HG03135 (cell line): Measurements from ENCODE around the gene PSMD1.

Experiments
- ATAC-seq: cut with Tn5 transposase; IDR thresholded peaks from one replicate; pipeline ENCODE4 v1.9.1; 2021; ENCODE audit warnings: mild to moderate bottlenecking, moderate library complexity; ENCODE audit not compliant: unreplicated experiment

Gene PSMD1

GRCh38 chr2:231199219-231199618 is 142.6 kb downstream of the PSMD1 start:
- no peak for ATAC-seq

DNA sequence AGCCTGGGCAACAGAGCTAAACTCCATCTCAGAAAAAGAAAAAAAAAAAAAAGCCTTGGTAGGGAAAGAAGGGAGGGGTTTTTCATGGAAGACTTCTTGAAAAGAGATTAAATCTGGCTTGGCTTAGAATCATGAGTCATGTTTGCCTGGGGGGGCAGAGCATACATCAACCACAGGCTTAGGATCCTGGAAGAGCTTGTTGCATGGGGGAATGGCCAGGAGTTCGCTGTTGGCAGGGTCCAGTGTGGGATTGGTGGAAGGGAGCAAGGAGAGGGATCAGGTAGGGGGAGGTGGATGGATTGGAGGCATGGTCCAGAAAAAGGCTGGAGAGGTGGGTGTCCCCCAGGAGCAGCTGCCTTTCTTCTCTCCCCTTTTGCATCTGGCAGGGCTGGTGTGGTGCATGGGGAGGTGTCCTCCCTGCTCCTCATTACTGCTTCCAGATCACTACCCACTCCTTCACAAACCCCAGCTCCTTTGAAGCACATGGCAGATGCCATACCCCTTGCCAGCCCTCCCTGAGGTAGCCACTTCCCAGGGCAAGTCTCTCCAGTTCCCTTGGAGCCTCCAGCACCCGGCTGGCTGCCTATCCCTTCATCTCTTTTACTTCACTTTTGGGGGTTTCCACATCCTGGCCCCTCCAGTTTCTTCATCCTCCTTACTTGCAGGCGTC is 144.3 kb downstream of the PSMD1 start:
- no peak for ATAC-seq

DNA sequence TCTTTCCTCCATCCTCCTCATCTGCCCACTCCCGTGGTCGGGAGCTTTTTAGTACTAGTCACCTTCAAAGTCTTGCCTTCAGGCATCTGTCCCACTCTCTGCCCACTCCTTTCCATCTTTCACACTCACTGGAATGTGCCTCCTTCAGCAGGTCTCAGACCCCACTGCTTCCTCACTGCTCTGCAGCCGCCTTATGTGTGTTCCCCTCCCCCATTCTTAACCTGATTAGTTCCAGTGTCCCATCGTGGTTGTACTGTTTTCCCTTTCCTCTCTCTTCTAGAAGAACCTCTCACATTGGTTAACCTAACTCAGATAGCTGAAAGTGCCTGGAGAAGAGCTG is 144.8 kb downstream of the PSMD1 start:
- ATAC-seq, result no peak

GRCh38 chr2:231203087-231203486 is 146.4 kb downstream of the PSMD1 start:
- ATAC-seq, result no peak

DNA sequence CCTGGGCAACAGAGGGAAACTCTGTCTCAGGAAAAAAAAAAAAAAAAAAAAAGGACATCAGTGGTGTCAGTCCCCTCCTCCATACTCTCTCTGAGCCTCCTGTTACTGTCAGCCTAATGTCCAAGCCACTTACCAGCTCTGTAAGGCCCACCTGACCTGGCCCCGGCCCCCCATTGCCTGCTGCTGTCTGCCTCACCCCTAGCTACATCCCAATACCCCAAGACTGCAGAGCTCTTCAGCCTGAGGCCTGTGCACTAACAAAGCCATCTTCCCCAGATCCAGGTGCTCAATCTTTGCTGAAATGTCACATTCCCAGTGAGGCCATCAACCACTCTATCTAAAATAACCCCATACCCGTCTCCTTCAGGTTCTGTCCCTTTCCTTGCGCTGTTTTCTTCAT is 147.5 kb downstream of the PSMD1 start:
- ATAC-seq, result no peak

GRCh38 chr2:231204581-231204980 is 147.9 kb downstream of the PSMD1 start:
- ATAC-seq, result no peak

DNA sequence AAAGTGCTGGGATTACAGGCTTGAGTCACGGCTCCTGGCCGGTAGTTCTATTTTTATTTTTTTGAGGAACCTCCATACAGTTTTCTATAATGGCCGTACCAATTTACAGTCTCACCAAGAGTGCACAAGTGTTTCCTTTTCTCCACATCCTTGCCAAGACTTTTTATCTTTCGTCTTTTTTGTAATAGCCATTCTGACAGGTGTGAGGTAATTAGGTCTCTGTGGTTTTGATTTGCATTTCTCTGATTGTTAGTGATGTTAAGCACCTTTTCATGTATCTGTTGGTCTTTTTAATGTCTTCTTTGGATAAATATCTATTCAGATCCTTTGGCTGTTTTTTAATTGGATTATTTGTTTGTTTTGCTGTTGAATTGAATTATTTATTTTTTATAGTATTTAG is 151.1 kb downstream of the PSMD1 start:
- no peak for ATAC-seq

DNA sequence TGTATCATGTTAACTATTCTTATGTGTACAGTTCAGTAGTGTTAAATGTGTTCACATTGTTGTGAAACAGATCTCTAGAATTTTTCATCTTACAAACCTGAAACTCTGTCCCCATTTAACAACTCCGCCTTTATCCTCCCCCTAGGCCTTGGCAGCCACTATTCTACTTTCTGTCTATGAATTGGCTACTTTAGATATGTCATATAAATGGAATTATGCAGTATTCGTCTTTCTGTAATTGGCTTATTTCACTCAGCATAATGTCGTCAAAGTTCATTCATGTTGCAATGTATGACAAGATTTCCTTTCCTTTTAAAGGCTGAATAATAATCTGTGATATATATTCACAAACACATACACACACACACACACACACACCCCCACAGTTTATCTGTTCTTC is 154.1 kb downstream of the PSMD1 start:
- ATAC-seq, result no peak

DNA sequence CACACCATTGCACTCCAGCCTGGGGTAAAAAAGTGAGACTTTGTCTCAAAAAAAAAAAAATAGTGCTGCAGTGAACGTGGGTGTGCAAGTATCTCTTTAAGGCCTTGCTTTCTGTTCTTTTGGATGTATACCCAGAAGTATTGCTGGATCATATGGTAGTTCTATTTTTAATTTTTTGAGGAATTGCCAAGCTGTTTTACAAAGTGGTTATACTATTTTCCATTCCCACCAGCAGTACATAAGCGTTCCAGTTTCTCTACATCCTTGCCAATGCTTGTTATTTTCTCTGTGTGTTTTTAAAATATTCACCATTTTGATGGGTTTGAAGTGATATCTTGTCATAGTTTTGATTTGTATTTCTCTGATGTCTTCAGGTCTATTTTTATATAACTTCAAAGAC is 154.8 kb downstream of the PSMD1 start:
- ATAC-seq, result no peak

- ATAC-seq, result no peak
Observed at GRCh38 chr2:231212329-231212845, 155.7 kb downstream of the PSMD1 start.

DNA sequence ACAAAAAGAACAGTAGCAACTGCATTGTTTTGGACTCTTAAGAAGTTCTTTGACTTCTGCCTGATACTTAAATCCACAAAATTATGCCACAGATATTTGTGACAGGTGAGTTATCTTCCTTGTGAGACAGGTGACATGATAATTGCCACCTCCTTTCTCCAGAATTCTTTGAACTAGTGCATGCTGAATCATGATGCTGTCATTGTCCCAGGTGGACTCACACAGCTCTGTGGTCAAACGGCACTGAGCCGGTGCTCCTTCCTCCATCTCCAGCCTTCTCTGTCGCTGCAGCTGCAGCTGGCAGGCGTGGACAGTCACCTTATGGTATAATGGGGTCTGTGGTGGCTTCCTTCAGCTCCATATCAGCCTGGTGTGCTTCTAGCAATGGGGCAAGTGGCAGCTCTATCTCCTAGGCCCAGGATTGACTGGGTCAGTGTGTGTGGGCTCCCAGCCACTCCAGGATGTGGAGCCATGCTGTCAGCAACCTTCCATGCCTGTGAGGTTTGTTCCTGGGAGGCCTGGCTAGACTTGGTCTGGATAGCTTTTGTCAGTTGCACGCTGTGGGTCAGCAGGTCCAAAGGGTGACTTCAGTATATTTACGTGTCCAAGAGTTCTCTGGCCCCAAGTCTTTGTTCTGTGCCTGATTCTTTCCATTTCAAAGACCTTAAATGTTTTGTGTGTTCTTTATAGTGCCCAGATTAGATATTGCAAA is 157.4 kb downstream of the PSMD1 start:
- no peak for ATAC-seq

DNA sequence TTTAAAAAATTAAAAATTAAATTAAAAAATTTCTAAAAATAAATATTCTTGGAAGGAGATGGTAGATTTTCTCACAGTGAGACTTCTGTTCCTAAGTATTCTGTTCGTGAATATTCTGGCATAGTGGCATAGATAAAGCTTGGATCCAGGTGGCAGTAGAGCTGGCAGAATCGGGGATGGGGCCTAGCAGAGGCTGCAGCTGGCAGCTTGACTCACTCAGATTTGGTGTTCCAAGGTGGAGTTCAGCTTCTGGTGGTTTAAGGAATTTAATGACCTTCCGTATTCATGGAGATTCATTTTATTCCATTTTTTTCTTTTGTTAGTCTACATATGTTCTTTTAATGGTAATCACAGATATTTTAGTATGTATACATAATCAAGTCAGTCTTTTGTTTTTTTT is 161.7 kb downstream of the PSMD1 start:
- ATAC-seq, result no peak

DNA sequence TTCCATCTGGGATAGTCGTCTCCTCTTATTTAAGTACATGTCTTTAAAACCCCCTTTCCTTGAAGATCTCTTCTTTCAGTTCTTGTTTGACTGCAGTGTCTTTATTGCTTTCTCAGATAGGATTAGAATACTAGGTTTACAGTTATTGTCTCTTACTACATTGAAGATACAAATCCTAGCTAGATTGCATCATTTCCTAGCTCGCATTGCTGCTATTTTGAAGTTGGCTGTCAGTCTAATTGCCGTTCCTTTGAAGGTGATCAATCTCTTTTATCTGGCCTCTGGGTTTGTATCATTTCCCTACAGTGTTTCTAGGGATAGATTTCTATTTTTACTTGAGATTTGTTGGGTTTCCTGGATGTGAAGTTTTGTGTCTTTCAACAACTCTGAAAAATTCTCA is 162.6 kb downstream of the PSMD1 start:
- ATAC-seq, result no peak

DNA sequence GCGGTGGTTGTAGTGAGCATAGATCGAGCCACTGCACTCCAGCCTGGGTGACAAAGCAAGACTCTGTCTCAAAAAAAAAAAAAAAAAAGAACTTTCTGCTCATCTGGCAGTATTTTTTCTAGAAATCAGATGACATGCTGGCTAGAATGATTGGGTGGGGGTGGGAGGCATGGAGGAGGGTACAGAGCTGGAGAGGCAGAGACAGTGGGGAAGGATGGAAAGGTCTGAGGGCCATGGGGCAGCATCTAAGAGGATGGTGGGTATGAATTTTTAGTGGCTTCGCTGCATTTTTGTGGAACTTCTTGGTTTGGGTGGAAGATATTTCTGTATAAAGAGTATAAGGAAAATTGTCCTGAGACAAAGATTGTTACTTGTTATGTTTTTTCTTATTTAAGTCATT is 165.1 kb downstream of the PSMD1 start:
- no peak for ATAC-seq
